Jurkat, Clone E6-1 (cell line): Measurements from ENCODE around the gene ALMS1.
"Not testable (repeated sequence)": the region's sequence is repeated elsewhere in the genome, so short reads cannot be mapped to it uniquely, and the experiment has no call there.

Experiments
- DNase-seq: peaks from one replicate; pipeline ENCODE4 v3.0.0-alpha.2; 2011; ENCODE audit warnings: low read depth, low spot score
- H3K4me3 ChIP-seq: 2 replicates; pipeline ENCODE4 v1.5.1; 2011; ENCODE audit warnings: mild to moderate bottlenecking, low read length, control low read depth, moderate library complexity

Gene ALMS1

DNA sequence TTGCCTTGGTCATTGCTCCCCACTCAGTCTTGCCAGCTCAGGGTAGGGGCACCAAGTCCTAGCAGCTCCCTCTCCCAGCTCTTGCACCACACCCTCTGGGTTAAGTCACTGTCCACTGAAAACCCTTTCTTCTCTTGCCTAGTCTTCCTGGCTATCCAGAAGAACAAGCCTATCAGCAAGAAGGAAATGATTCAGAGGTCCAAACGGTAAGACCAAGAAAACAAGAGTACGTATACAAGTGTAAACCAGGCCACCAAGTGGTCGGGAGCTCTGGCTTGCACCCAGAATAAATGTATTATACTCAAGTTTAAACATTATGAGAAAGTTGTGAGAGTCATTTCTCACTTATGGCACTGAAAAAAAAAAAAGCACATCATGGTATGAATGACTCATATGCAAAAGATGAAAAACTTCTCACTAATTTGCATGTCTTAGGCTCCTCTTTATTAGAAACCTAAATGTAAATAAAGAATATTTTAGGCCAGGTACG is 217.5 kb downstream of the ALMS1 start:
- H3K4me3 ChIP-seq: not testable (repeated sequence)

DNA sequence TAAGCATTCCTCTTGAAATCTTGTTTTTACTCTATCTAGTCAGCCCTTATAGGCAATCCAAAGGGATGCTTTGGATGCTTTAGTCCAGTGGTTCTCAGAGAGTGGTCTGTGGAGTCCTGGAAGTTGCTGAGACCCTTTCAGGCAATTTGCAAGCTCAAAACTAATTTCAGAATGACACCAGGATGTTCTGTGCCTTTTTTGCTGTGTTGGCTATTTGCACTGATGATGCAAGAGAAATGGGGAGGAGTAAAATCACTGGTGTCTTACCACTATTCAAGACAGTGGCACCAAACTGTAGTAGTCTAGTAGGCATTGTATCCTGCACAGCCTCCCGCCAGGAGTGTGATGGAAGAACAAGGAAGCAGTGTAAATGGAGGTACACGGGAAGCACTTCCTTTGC is 219.0 kb downstream of the ALMS1 start:
- DNase-seq, H3K4me3 ChIP-seq: not testable (repeated sequence)

More for the DNA sequence above, 217.5 kb downstream of the ALMS1 start:
- DNase-seq: not testable (repeated sequence)

DNA sequence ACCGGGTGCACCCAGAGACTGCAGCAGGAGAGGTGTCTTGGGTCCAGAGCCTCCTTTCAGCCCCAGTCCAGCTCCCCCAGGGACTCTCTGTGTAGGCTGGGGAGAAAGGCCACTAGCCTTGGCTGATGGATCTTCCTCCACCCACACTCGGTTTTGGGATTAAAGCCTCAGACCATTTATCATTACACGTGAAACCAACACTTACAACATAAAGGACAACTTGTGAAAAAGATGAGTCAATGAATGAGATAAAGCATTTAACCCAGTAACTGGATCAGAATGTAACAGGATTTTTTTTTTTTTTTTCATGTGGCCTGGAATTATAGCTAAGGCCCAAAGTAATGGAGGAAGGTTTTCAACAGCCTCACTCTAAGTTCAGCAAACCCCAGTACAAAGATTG is 224.5 kb downstream of the ALMS1 start:
- no peak overlapping the region for H3K4me3 ChIP-seq
- no peak for DNase-seq

DNA sequence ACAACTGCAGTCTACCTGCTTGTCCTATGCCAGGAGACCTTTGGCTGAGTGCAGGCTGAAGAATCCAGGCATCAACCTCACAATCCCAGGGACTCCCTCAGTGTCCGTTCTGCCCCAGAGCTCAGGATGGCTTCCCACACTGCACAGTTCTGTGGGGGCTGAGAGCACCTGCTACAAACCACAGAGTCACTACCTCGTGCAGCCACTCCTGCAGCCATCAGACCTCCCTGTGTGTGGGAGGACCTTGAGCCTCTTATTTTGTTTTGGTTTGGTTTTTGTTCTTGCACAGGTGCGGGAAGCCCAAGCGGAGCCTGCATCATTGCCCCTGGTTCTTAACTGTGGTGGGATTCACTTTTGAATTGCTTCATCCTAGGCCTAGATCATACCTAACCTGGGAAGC is 225.6 kb downstream of the ALMS1 start:
- no peak overlapping the region for H3K4me3 ChIP-seq
- DNase-seq: no peak

DNA sequence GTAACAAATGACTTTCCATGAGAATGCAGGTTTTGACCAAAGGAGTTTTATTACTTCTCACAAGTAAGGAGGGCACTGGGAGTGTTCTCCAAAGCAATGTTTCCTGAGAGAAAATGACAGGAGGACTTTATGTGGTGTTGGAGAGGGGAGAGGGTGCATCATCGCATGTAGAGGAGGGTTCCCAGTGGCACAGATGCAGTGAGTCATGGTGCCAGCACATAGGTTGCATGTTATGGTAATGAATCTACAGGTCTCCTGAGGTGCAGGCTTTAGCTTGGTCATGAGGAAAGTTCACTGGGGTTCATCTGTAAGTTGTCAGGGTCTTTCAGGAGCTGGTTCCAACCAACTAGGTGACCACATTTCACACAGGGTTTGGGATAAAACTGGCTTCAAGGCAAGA is 226.2 kb downstream of the ALMS1 start:
- no peak for DNase-seq
- H3K4me3 ChIP-seq: no peak overlapping the region

DNA sequence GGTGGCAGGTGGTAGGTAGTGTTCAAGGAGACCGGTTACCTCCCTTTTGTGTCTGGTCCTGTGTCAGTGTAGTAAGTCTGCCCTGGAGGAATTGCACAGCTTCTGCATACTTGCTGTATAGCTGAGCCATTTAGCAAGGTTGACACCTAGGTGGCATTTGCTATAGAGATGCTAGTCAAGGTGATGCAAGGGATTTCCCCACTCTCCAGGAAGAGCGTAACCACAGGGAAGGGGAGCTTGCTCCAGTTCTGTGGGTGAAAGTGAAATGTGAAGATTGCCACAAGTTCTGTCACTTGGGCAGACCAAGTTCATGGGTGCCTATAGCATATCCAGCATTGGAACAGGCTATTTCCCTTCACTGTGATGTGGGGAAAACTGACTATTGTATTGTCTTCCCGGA is 228.5 kb downstream of the ALMS1 start:
- no peak overlapping the region for H3K4me3 ChIP-seq
- no peak for DNase-seq

DNA sequence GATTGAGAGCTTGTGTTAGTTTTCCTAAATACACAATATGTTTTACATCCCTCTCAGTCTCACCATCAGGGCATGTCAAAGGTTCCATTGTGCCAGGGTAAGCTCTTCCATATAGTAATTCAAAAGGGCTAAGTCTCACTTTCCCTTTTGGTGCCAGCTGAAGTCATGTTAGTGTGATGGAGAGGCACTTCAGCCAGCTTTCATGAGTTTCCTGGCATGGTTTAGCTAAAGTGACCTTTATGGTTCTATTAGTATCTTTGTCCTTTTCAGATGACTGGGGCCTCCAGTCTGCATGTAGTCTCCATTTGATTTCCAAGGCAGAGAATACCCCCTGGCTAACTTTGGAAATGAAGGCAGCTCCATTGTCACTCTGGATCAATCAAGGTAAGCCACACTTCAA is 229.4 kb downstream of the ALMS1 start:
- no peak for DNase-seq
- H3K4me3 ChIP-seq: no peak overlapping the region

DNA sequence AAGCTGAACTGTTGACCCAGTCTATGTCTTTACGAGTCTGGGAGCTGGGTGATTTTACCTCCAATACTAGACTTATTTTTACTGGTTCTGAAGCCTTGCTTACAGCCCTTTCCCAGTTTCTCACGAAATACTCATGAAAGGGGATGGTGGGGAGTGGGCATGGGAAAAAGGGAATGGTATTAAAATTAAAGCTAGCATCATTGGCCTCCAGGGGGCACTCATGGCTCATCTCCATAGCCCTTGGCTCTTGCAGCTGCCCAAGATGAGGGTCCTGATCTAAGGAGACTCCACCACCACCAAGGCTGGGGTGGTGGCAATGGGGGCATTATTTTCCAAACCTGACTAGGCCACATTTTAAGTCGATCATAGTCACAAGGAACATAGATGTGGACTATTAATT is 234.3 kb downstream of the ALMS1 start:
- DNase-seq, H3K4me3 ChIP-seq: not testable (repeated sequence)

DNA sequence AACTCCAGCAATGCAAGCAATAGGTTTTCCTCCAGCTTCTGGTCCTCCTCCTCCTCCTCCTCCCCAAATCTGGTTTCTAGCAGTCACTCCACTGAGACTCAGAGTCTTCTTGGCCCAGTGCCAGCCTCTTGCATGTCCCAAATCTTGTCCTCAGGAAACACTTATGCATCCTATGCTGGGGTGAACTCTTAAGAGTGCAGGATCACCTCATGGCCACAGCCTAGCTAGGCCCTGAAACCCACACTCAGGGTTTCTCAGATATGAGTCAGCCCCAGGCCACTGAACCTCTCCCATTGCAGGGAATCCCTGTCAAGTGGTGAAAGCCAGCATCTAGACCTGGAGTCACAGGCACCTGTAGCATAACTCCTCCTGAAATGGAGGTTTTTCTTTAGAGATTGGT is 238.4 kb downstream of the ALMS1 start:
- DNase-seq, H3K4me3 ChIP-seq: not testable (repeated sequence)

DNA sequence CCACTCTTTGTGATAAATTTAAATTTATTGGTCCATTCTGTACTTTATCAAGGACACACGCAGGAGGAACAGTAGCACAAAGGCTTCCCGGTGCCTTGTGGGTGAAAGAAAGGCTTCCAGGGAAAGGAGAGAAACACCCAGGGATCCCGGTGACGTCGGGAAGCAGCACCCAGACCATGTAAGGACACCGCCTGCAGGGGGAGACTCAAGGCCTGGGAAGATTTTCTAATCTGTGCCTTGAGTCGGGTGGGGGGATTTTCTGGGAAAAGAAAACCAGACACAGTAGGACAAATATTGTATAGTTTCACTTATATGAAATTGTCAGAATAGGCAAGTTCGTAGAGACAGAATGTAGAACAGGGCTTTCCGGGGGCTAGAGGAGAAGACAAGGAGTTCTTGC is 239.0 kb downstream of the ALMS1 start:
- not testable (repeated sequence) for H3K4me3 ChIP-seq, DNase-seq

DNA sequence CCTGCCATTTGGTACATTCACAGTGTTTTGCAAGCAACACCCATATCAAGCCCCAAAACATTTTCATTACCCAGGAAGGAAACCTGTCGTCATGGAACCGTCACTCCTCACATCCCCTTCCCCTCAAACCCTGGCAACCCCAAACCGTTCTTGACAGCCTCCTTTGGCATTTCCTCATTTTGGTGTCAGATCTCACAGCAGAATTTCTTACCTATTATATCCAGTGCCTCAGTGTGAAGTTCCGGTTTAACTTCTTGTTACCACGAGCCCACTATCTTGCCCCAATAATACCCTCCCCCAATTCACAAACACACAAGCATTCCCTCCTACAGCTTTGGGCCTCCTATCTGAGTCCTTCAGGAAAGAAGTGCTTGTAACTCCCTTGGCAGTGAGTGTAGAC is 240.6 kb downstream of the ALMS1 start:
- not testable (repeated sequence) for DNase-seq

DNA sequence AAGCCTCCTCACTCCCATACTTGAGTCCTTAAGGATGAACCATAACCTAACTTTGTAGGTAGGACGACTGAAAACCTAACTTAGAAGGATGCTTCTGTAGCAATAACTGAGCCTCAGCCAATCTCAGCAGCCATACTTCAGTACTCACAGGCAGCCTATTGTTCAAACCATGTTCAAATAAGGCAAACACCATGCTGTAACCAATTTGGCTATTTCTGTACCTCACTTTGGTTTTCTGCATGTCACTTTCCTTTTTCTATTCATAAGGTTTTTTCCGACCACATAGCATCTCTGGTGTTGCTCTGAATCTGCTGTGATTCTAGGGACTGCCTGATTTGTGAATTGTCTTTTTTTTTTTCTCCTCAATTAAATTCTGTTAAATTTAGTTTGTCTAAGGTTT is 242.9 kb downstream of the ALMS1 start:
- not testable (repeated sequence) for DNase-seq, H3K4me3 ChIP-seq

More for the DNA sequence above, 240.6 kb downstream of the ALMS1 start:
- H3K4me3 ChIP-seq: not testable (repeated sequence)

DNA sequence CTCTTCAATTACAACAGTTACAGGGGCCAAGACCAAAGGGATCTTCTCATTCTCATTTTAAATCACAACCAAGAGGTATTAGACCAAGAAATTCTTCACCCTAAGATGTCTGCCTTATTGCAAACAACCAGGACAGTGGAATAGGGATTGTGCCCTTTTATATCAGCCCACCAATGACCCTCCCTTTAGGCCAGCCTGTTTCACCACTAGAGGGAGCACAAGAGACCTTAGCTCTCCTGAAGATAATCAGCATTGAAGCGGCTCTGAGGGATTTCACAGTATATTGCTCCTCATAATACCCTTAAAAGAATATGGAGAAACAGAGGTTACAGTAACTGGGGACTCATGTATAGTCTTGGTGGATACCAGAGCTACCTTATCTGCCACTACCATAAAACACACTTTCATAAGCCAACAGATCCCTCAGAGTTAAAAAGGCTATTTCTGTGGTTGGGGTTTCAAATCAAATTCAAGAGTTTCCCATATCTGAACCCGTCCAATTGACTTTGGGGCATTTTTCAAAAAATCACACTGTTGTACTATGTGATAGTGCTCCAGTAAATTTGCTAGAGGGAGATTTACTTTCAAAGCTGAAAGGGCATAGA is 245.1 kb downstream of the ALMS1 start:
- not testable (repeated sequence) for DNase-seq, H3K4me3 ChIP-seq

DNA sequence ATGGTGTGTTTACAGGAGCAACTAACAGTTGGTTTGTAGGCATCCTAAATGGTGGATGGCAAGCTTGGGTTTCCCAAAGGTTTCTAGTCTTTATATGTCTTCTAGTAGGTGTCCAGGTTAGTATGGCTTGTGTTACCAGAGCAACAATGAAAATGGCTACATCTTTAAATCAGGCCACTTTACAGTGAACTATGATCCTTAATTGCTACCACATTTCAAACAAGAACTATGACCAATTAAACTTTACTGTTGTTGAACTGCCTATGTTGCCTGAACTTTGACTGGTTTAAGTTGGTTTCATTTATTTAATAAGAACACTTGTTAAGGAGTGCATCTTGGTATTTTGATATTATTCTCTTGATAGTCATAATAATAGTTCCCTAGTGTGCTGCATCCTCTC is 251.3 kb downstream of the ALMS1 start:
- DNase-seq, H3K4me3 ChIP-seq: not testable (repeated sequence)

DNA sequence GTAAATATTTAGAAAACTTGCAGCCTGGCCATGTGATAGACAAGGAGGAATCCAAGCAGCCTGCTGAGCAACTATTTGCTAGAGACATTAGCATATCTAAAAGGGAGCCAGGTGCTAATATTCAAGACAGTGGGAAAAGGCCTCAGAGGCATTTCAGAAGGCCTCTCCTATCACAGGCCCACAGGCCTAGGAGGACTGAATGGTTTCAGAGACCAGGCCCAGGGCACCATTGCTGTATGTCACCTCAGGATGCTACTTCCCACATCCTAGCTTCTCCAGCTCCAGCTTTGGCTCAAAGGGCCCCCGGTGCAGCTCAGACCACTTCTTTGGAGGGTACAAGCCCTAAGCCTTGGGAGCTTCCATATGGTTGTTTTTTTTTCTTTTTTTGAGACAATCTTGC is 252.8 kb downstream of the ALMS1 start:
- H3K4me3 ChIP-seq: no peak overlapping the region
- no peak for DNase-seq

DNA sequence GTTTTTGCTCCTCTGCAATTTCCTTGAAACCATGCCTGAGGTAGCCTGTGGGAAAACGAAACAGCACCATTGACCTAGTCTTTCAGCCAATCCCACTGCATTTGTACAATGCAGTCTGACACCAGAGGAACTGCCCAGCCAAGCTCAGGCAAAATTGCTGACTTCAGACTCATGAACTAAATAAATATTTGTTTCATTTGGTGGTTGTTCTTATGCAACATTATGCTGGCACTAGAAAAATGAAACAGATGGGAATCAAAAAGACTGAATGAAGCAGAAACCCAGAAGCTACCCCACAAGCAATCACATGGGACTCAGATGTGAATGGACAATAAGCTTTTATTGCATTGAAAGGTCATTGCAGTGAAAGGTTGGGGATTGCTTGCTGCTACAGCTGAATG is 254.9 kb downstream of the ALMS1 start:
- no peak for DNase-seq
- H3K4me3 ChIP-seq: no peak overlapping the region

DNA sequence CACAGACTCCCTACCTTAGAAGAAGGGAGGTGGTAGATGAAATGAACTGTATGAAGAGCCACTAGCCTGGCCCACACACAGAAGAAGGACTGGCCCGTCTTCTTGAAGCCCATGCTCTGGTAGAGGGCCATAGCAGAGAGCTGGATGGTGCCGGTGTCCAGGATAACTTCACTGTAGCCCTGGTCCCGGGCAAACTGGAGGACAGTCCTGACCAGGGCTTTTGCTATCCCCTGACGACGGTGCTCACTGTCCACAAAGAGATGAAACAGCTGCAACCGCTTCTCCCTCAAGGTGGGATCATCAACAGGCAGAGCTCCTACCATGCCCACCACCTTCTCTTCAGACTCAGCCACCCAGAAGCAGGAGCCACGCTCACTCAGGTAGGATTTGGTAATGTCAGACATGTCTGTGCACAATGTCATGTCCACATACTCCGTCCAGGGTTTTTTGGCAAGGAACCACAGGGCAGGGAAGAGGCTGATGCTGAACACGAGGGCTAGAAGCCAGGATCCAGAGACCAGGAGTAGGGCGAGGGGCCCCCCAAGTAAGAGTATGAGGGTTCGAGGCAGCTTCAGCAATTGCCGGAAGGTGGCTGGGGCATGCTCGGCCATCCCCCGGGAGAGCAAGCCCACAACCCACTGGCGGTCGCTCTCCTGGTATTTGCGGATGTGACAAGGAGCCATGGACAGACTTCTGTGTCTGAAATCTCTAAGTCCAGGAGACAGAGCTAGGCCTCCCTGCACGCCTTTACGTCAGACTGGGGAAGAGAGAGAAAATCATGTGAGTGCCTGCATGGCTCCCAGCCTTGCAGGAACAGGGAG is 255.5 kb downstream of the ALMS1 start:
- no peak overlapping the region for H3K4me3 ChIP-seq
- no peak for DNase-seq

DNA sequence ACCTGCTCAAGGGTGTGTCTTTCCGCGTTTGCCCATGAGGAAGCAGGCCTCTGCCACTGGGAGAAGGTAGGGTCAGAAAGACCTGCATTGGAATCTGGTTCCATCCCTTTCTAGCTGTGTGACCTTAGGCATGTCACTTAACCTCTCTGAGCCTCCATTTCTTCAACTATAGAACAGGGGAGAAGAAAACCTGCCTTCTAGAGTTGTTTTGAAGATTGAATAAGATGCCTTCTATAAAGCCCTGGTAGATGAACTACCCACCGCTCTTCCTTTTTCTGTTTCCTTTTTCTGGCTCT is 256.1 kb downstream of the ALMS1 start:
- no peak overlapping the region for H3K4me3 ChIP-seq
- DNase-seq: no peak

DNA sequence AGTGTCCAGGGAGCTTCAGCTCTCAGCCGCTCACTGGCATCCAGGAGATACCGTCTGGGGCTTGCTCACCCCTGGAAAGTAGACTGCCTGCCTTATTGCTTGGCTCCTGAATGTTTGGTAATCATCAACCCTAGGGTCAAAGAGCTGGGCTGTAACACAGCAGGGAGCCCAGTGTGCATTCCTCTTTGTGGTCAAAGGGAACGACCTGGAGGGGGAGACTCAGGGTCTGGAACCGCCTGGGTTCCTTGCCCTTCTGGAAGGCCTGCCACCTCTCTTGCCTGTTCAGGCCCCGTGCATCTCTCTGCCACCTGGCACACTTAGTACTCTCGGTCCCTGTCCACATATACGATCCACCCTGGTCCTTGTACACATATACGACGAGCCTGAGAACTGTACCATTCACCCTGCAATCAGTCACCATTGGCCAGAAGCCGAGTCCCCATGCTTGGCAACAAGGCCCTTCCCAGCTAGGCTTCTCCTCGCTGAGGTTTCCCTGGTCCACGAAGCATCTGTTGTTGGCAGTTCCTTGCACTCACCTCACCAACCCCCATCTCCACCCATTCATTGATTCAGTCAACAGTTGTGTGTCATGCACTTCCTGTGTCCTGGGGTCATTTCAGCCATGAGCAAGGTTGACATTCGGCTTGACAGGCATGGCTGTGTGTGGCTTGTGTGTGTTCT is 256.8 kb downstream of the ALMS1 start, which contains the start of gene NAT8:
TSS of gene NAT8 (minus strand) at position 85 of the 681 bp plus-strand sequence. CDS start 794 bp downstream, outside the sequence.
- DNase-seq: no peak
- no peak within 1 kb of the TSS for H3K4me3 ChIP-seq

DNA sequence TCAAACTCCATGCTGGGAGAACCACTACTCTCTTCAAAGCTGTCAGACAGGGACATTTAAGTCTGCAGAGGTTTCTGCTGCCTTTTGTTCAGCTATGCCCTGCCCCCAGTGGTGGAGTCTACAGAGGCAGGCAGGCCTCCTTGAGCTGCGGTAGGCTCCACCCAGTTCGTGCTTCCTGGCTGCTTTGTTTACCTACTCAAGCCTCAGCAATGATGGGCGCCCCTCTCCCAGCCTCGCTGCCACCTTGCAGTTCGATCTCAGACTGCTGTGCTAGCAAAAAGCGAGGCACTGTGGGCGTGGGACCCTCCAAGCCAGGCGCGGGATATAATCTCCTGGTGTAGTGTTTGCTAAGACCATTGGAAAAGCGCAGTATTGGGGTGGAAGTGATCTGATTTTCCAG is 262.1 kb downstream of the ALMS1 start:
- DNase-seq: peak; percentile 41
- not testable (repeated sequence) for H3K4me3 ChIP-seq
